HG02973 (cell line): ENCODE measurements around the gene SLX9.
"Not testable (repeated sequence)": the region's sequence is repeated elsewhere in the genome, so short reads cannot be mapped to it uniquely, and the experiment has no call there.

ENCODE experiments used
- ATAC-seq: cut with Tn5 transposase; IDR thresholded peaks from one replicate; pipeline ENCODE4 v1.9.1; 2021; ENCODE audit warnings: moderate library complexity; ENCODE audit not compliant: unreplicated experiment

Gene SLX9

DNA sequence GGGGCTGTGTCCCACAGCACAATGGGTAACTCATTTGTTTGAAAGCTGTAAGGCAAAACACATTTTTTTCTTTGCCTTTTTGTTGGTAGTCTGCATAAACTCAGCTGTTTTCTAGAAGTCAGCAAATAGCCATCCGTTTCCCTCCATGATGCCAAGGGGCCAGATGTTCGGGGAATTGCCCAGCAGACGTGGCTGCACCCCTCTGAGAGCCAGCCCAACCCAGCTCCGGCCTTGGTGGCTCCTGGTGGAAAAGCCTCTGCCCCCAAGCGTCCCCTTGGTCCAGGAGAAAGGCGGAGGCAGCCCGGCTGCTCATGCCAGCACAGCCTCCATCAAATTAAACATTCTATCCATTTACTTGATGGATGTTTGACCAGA lies 76.2 kb downstream of the SLX9 start:
- ATAC-seq, result no peak

DNA sequence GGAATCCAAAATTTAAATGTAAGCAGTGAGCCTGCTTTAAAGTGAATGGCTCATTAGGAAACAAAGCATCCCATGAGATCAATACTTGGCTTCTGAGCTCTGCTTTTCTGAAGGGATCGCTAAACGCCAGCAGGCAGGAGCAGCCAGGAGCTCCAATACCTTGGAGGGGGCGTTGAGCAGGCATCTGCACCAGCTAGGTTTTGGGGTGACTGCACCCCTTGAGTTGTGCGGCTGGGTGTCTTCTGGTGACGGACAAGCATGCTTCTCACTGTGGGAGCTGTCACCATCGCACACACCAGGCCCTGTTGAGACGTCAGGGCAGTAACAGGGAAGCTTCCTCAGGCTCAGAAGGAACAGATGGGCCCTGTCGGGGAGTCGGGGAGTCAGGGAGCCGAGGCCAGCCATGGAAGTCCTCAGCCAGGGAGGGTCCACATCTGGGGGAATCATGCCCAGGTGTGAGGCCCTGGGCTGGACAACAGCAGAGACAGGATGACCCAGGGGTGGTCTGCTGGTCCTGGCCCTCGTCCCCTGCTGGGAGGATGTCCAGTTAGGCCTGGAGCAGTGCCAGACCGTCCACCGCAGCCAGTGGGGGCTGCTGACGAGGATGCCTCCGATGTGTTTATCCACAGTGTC lies 76.7 kb downstream of the SLX9 start:
- no peak for ATAC-seq

GRCh38 chr21:45017039-45017960 lies 77.5 kb downstream of the SLX9 start:
- ATAC-seq, result no peak

GRCh38 chr21:45018131-45019075 lies 78.6 kb downstream of the SLX9 start:
- ATAC-seq, result no peak

- ATAC-seq, result no peak
Observed at GRCh38 chr21:45019076-45019886, 79.5 kb downstream of the SLX9 start.

DNA sequence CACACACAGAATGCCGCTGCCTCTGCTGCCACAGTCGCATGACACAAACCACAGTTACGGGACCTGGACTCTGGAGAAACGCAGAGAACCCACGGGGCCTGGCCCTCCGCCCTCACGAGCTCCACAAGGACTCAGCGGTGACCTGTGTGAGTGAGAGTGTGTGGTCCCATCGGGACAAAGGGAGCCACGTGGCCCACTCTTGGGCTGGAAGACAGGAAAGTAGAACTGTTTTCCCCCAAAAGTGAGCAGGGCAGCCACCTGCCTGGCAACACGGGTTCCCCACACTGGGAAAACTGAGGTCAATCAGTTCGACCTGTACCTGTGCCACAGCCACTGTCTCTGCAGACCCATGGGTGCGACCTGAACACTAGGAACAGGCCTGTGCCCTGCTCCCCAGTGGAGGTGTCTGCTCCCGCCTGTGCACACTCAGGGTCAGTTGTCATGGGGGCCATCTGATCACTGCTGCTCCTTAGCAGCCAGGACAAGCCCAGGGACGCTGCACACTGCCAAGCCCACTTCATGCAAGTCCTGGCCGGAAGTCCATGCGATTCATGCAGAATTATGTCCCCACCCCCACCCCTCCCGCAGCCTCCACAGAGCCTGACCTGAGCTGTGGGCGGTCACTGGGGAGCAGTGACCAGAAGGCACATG lies 80.2 kb downstream of the SLX9 start:
- no peak for ATAC-seq

DNA sequence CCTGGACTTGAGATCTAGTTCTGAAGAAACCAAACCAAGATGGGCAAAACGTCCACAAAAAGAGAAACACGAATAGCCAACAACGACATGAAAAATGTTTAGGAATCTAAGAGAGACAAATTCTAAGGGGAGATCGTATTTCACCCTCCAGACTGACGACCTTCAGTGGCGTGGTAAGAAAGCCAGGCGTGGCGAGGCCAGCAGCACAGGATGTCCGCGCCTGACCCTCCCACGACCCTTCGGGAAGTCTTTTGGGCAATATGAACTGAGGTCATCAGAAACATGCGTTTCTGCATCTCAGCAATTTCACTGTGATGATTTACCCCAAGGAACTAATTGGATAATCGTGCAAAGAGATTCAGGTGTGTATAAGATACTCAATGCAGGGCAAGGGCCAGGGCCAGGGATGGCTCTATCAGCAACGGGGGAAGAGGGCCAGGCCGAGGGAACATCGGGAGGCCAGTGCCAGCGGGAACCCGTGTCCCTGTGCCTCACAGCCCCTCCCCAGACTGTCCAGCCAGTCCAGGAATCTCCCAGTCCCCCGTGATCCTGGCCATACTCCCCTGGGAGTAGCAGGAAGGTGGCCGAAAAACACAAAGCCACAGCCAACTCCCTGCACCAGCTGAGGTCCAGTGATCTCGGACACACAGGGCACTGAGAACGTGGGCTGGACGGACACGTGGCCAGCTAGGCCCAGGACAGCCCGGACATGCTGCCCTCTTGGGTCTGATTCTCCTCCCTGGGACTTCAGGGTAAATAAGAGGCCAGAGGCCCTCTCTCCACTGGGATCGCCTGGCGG lies 81.0 kb downstream of the SLX9 start:
- ATAC-seq, result no peak

- ATAC-seq, result no peak
Observed at GRCh38 chr21:45021428-45022347, 81.9 kb downstream of the SLX9 start.

DNA sequence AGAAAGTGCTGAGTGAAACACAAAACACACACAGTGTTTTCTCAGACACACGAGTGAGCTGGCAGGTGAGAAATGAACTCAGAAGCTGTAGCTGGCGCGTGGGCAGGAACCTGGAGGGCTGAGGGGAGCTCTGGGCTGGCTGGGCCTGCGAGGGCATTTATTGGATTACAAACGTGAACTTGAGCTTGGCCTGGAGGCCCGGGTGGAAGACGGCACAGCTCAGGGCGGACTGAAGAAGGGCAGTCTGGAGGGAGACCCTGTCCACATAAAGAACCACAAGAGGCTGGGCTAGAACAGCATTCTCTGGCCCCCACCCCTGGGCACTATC lies 82.5 kb downstream of the SLX9 start:
- no peak for ATAC-seq

GRCh38 chr21:45022736-45023135 lies 82.9 kb downstream of the SLX9 start:
- no peak for ATAC-seq

DNA sequence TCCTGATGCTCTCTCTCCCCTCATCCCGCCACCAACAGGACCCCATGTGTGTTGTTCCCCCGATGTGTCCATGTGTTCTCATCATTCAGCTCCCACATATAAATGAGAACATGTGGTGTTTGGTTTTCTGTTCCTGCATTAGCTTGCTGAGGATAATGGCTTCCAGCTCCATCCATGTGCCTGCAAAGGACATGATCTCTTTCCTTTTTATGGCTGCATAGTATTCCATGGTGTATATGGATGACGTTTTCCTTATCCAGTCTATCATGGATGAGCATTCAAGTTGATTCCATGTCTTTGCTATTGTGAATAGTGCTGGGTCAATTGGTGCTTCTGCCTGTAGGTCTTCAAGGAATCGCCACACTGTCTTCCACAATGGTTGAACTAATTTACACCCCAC lies 84.7 kb downstream of the SLX9 start:
- not testable (repeated sequence) for ATAC-seq

- no peak for ATAC-seq
Observed at GRCh38 chr21:45026066-45026745, 86.4 kb downstream of the SLX9 start.
